Posterior cingulate gyrus (tissue), 11 donors: ENCODE results near the gene DOCK8.

ENCODE experiments used
- DNase-seq, 10 donors: peaks; one replicate each; pipeline versions ENCODE4 v3.0.0 to v3.0.0-alpha.2; 2020 to 2021; ENCODE audit warnings: mixed read lengths in 3 of 10
- intact Hi-C: fragments of 100-400 bp; cut with DNase I; formaldehyde crosslinking; loops from one replicate; pipeline ENCODE4 v1.15.1; 2023

Gene DOCK8

GRCh38 chr9:479304-479970 lies 264.8 kb downstream of the DOCK8 start:
- intact Hi-C loops, result loop anchor here (10.0 kb wide), 2 partner anchors 75 to 275 kb away; no protein-coding TSS in a partner anchor
- no peak for DNase-seq

- intact Hi-C loops, result loop anchor here (10.0 kb wide), 2 partner anchors 75 to 275 kb away; no protein-coding TSS in a partner anchor
- DNase-seq, result no peak
Observed at GRCh38 chr9:479971-480350, 265.3 kb downstream of the DOCK8 start.

GRCh38 chr9:482739-483138 lies 268.1 kb downstream of the DOCK8 start:
- intact Hi-C loops, result no loop called here
- no peak for DNase-seq

- intact Hi-C loops, result no loop called here
- no peak for DNase-seq
Observed at GRCh38 chr9:486156-486555, 271.5 kb downstream of the DOCK8 start.

- intact Hi-C loops, result no loop called here
- no peak for DNase-seq
Observed at GRCh38 chr9:487429-487828, 272.8 kb downstream of the DOCK8 start.

- DNase-seq, result no peak
- intact Hi-C loops, result no loop called here
Observed at GRCh38 chr9:488448-488847, 273.8 kb downstream of the DOCK8 start.

- intact Hi-C loops, result no loop called here
Observed at GRCh38 chr9:489198-490197, 274.8 kb downstream of the DOCK8 start.

GRCh38 chr9:494764-495163 lies 280.1 kb downstream of the DOCK8 start:
- no peak for DNase-seq
- intact Hi-C loops, result no loop called here

More at GRCh38 chr9:489198-490197, 274.8 kb downstream of the DOCK8 start:
- no peak for DNase-seq

- intact Hi-C loops, result no loop called here
- DNase-seq, result no peak
Observed at GRCh38 chr9:495739-496138, 281.1 kb downstream of the DOCK8 start.

- intact Hi-C loops, result loop anchor here (10.0 kb wide), 1 partner anchor 99 kb away; no protein-coding TSS in a partner anchor
Observed at GRCh38 chr9:503326-503725, 288.7 kb downstream of the DOCK8 start.

GRCh38 chr9:503881-504852 lies 289.5 kb downstream of the DOCK8 start, which contains the start of gene KANK1:
Gene KANK1 (plus strand): TSS chr9:504695.
- peak; percentile 46 to 95 (median 62) for DNase-seq
- intact Hi-C loops, result loop anchor here (2.0 to 10.0 kb wide), 2 partner anchors 31 to 99 kb away; no protein-coding TSS in a partner anchor

More at GRCh38 chr9:503326-503725, 288.7 kb downstream of the DOCK8 start:
- no peak for DNase-seq

- intact Hi-C loops, result loop anchor here (2.0 to 10.0 kb wide), 4 partner anchors 30 to 100 kb away; no protein-coding TSS in a partner anchor
- peak in 5 of 10 donors; percentile 16 to 84 (median 41) for DNase-seq
Observed at GRCh38 chr9:504921-505740, 290.5 kb downstream of the DOCK8 start.

- intact Hi-C loops, result loop anchor here (2.0 to 10.0 kb wide), 4 partner anchors 29 to 101 kb away; no protein-coding TSS in a partner anchor
- no peak for DNase-seq
Observed at GRCh38 chr9:505741-506059, 291.0 kb downstream of the DOCK8 start.

GRCh38 chr9:506281-506680 lies 291.6 kb downstream of the DOCK8 start:
- DNase-seq, result no peak
- intact Hi-C loops, result loop anchor here (5.0 to 10.0 kb wide), 3 partner anchors 39 to 101 kb away; no protein-coding TSS in a partner anchor

- intact Hi-C loops, result no loop called here
- DNase-seq, result no peak
Observed at GRCh38 chr9:511861-512260, 297.2 kb downstream of the DOCK8 start.

- intact Hi-C loops, result no loop called here
- DNase-seq, result no peak
Observed at GRCh38 chr9:512555-513272, 298.0 kb downstream of the DOCK8 start.
